CD1c-positive myeloid dendritic cell (primary cell): ENCODE results near the gene ATF4.
"Not testable (repeated sequence)": the region's sequence is repeated elsewhere in the genome, so short reads cannot be mapped to it uniquely, and the experiment has no call there.

Experiments
- DNase-seq: peaks from one replicate; pipeline ENCODE4 v3.0.0-alpha.2; 2016; ENCODE audit errors: extremely low spot score

ATF4 gene

GRCh38 chr22:39489094-39490068 is 31.0 kb upstream of the ATF4 start:
- DNase-seq: no peak

GRCh38 chr22:39490135-39490798 is 30.1 kb upstream of the ATF4 start:
- DNase-seq: peak; percentile 78

DNA sequence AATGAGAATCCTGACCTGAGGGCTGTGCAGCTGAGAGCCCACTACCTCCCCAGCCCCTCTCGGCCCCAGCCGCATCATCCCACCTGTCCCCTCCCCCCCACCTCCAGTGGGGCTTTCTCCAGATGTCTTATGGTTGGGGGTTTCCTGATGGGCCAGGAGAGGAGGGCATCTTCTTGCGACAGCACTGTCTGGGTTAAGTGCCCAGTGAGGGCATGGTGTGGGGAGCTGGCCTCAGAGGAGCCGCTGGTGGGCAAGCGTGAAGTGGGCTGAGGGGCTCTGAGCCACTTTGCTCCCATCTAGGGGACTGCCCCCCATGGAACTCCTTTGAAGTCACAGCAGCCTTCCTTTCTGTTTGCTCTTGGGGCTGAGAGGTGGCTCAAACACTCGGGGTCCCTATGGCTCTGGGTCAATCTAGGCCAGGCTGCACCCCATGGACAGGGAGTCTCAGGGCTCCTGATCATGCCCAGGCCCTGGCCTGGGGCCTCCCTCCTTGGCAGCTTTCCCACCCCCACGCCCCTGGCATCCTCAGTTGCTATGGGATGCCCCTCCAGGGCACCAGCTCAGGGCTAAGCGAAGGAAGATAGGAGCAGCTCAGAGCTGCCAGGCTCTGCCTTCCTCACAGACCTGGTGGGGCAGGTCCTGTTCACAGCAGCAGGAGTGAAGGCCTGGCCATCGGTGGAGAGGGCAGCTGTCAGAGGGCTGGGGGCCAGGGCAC is 29.2 kb upstream of the ATF4 start:
- no peak for DNase-seq

GRCh38 chr22:39491696-39492095 is 28.7 kb upstream of the ATF4 start:
- DNase-seq: no peak

GRCh38 chr22:39492186-39492585 is 28.2 kb upstream of the ATF4 start:
- no peak for DNase-seq

GRCh38 chr22:39493759-39494158 is 26.6 kb upstream of the ATF4 start:
- DNase-seq: no peak

- peak; percentile 78 for DNase-seq
Observed at GRCh38 chr22:39494471-39495120, 25.8 kb upstream of the ATF4 start.

- peak; percentile 81 for DNase-seq
Observed at GRCh38 chr22:39496131-39496838, 24.1 kb upstream of the ATF4 start.

DNA sequence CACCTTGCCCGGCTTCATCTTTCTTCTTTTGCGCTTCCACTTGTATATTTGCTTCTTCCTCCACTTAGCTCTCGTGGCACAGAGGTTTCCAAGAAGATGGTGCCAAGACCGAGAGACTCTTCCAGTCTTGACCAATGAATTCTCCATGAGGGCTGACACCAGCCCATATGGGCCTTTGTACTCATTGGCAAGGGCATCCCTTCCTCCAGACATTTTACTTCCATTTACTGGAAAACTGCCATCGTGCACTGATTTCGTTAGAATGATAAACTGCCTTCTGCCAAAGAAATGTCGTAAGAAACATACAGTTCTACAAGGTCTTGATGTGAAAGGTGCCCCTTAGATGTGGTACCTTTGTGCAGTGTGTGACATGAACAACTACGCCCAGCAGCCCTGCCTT is 22.9 kb upstream of the ATF4 start:
- DNase-seq: no peak

DNA sequence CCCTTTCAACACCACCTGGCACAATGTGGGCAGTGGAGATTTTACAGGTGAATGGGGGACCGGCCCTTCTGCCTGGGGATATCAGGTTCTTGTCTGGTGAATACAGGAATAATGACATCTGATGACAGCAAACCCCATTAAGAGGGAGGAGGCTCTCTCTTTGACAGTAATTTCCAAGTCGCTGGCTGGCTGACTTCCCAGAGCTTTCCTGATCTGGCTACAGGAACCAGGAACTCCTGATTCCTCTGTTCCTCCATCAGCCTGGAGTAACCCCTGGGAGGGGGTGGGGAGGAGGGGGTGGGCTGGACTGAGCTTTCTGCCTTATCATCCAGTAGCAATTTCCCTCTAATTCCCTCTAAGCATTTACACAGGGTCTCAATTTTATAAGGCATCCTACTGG is 22.0 kb upstream of the ATF4 start:
- DNase-seq: no peak

GRCh38 chr22:39498802-39499201 is 21.6 kb upstream of the ATF4 start:
- no peak for DNase-seq

DNA sequence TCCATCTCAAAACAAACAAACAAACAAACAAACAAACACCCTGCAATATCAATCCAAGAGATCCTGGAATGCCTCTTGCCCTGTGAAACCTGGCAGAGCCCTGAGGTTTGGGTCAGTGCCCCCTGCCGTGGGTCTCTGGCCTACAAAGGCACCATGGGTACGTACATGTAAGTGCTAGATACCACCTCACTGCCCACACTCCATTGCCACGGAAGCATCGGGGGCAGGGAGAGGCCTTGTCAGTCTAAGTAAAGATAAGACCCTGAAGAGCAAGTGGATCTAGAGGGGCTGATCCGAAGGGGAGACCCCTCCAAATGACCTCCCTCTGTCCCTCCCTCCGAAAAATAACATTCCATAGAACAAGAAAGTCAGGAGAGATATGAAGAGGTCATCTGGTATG is 20.3 kb upstream of the ATF4 start:
- DNase-seq: no peak

DNA sequence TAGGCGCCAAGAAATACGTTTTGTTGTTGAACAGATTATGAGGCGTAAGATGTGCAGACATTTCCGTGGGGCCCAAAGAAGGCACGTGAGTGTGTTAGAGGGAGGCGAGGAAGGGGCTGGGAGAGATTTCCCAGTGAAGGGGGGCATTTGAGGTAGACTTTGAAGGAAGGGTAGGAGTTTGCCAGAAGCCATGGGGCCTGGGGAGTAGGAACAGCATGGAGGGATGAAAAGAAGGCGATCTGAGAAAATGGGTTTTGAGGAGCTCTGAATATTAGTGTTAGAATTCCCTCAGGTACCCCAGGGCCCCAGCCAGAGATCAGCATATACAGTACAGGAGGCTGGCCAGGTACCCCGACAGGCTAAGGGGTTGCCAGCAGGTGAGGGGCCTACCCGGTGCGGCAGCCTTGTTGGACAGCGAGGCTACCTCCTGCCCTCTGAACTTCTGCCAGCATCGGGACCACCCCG is 18.7 kb upstream of the ATF4 start:
- no peak for DNase-seq

GRCh38 chr22:39502109-39502788 is 18.1 kb upstream of the ATF4 start, which contains the start of gene MIEF1:
Gene MIEF1 (plus strand): TSS chr22:39502290. CDS start chr22:39511295, 9,005 bp downstream.
- DNase-seq: peak; percentile 97

- peak; percentile 17 for DNase-seq
Observed at GRCh38 chr22:39502789-39503409, 17.5 kb upstream of the ATF4 start.

- DNase-seq: peak; percentile 26
Observed at GRCh38 chr22:39503630-39504029, 16.7 kb upstream of the ATF4 start.

DNA sequence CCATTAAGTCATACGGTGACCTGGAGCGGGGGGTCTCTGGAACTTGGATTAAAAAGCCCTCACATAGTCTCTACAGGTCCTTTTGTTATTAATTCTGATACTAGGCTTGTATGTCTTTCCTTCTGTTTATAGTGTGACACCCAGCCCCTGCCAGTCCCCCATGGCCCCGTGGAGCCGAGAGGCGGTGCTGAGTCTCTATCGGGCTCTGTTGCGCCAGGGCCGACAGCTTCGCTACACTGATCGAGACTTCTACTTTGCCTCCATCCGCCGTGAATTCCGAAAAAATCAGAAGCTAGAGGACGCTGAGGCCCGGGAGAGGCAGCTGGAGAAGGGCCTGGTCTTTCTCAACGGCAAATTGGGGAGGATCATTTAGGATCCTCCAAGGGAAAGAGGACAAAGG is 16.3 kb upstream of the ATF4 start:
- DNase-seq: no peak

- not testable (repeated sequence) for DNase-seq
Observed at GRCh38 chr22:39507021-39507420, 13.3 kb upstream of the ATF4 start.

GRCh38 chr22:39508393-39508792 is 12.0 kb upstream of the ATF4 start:
- no peak for DNase-seq
